Measurements from ENCODE around the gene TMEM196.

- TF ChIP-seq CTCF (IDR thresholded peaks at IDR 0.05) (no peak), POLR2A (IDR thresholded peaks at IDR 0.05) (no peak)
Measured at GRCh38 chr7:19816128-19816527, 42.7 kb upstream of the TMEM196 start.

Data from testis (tissue), 2 donors.